HepG2 (cell line): Measurements from ENCODE around the gene ZC3H4. TPM values are rescaled to one million over a fixed set of nuclear protein-coding genes. Genes with fewer than 3 reads are reported as not detected.

Source experiments
- KDM6A ChIP-seq: IDR thresholded peaks from 2 replicates; pipeline ENCODE4 v1.6.1; 2016; ENCODE audit warnings: low read depth
- KLF16 ChIP-seq, 2 experiments: sonication (generic) in 1 of 2; formaldehyde crosslinking in 1 of 2; IDR thresholded peaks; 2 replicates each; pipeline versions ENCODE4 v1.6.1 to v1.8.0; 2016 to 2023; ENCODE audit warnings: missing genetic modification reagents in 2 of 2, missing compliant biosample characterization in 1 of 2
- NAIF1 ChIP-seq: sonication (generic); formaldehyde crosslinking; IDR thresholded peaks from 2 replicates; pipeline ENCODE4 v1.5.0; 2020; ENCODE audit warnings: mild to moderate bottlenecking, missing genetic modification reagents, borderline replicate concordance
- NCOR1 ChIP-seq: fragments of 200-600 bp; sonication (generic); IDR thresholded peaks from 2 replicates; pipeline ENCODE4 v1.7.0; 2017; ENCODE audit warnings: antibody characterized with exemption, low read length, borderline replicate concordance
- ZBTB34 ChIP-seq: sonication (generic); formaldehyde crosslinking; IDR thresholded peaks from 2 replicates; pipeline ENCODE4 v1.8.0; 2022; ENCODE audit warnings: mild to moderate bottlenecking, missing genetic modification reagents
- ZBTB4 ChIP-seq: sonication (generic); formaldehyde crosslinking; IDR thresholded peaks from 2 replicates; pipeline ENCODE4 v1.4.0; 2020; ENCODE audit warnings: missing genetic modification reagents, mild to moderate bottlenecking, borderline replicate concordance
- ZBTB8A ChIP-seq: sonication (generic); formaldehyde crosslinking; IDR thresholded peaks from 2 replicates; pipeline ENCODE4 v1.4.0; 2020; ENCODE audit warnings: mild to moderate bottlenecking, low read depth, missing genetic modification reagents, borderline replicate concordance
- ZNF121 ChIP-seq: sonication (generic); formaldehyde crosslinking; IDR thresholded peaks from 2 replicates; pipeline ENCODE4 v1.5.0; 2020; ENCODE audit warnings: mild to moderate bottlenecking, missing genetic modification reagents
- ZNF646 ChIP-seq: sonication (generic); formaldehyde crosslinking; IDR thresholded peaks from 2 replicates; pipeline ENCODE4 v1.9.0; 2021; ENCODE audit warnings: mild to moderate bottlenecking, missing genetic modification reagents
- polyA plus RNA-seq, 8 experiments: library from polyadenylated mRNA; depleted of rRNA in 3 of 8; stranded (reverse) in 7 of 8; unstranded in 1 of 8; fragments of >200 nt; fragmentation: Illumina TruSeq in 4 of 8; extraction: Trizol in 4 of 8; gene quantifications; 2 replicates each; pipeline versions ENCODE4 v1.2.1 to v1.2.3, GENCODE V29; 2011 to 2016; ENCODE audit warnings: low read depth in 4 of 8, missing spikeins in 1 of 8, mixed read lengths in 1 of 8; ENCODE audit not compliant: insufficient read depth in 1 of 8
- total RNA-seq, 5 experiments: library from RNA; depleted of rRNA; stranded (reverse); fragments of >200 nt; fragmentation: Illumina TruSeq; extraction: Trizol; gene quantifications; 2 replicates each; pipeline ENCODE4 v1.2.3, GENCODE V29; 2016; ENCODE audit warnings: low read depth in 1 of 5
- TF ChIP-seq, protein P1 (sequence below): sonication (generic); formaldehyde crosslinking; IDR thresholded peaks from 2 replicates; pipeline ENCODE4 v1.5.0; 2020; ENCODE audit warnings: missing genetic modification reagents
- TF ChIP-seq, protein P2 (sequence below): sonication (generic); formaldehyde crosslinking; IDR thresholded peaks from 2 replicates; pipeline ENCODE4 v1.4.0; 2020; ENCODE audit warnings: missing genetic modification reagents

ZC3H4 gene
- total and polyA plus RNA-seq, 2 of the 13 experiments (the other 11 are each of a cell fraction or from before 2014, with no cell fraction given): 1.8 to 10.7 TPM

DNA sequence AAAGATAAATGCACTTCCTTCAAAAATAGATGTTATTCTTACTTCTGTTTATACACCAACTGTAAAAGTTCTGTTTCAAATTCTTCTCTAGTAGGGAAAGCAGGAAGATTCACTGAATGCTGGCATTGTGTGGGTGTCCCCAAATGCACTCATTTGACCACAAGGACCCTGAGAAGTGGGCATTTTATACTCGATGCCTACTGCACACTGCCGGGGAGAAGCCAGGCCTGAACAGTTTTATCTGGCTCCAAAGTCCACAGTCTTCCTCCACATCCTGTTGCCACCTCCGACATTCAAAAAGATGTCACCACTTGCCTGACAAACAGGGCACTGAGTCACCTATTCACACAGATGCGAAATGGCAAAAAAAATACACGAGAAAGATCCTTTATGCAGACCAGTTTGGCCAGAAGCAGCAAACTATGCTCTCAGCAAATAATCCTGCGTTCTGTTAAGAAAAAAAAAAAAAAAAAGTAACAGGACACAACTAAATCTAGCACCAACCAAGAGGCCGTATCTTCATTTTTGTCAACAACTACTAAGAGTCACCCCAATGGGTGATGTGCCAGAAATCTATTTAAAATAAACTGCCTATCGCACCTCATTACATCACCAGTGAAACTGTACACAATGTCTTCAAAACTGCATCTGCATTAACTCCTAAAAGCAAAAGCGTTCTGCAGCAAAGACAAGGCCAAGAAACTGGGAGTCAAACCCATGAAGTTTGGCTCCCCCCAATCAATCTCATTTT is 6.2 kb downstream of the ZC3H4 start (continued):
- TF ChIP-seq, protein P1, sequence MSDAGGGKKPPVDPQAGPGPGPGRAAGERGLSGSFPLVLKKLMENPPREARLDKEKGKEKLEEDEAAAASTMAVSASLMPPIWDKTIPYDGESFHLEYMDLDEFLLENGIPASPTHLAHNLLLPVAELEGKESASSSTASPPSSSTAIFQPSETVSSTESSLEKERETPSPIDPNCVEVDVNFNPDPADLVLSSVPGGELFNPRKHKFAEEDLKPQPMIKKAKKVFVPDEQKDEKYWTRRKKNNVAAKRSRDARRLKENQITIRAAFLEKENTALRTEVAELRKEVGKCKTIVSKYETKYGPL (CRISPR knock-in tag): no peak
- 0 out of 2 replicates have a peak, but pooled peaks have one; percentile 18 for TF ChIP-seq KDM6A (CRISPR knock-in tag)
- TF ChIP-seq NCOR1: no peak; the same call in 1 of the 2 replicates
- TF ChIP-seq ZNF121 (CRISPR knock-in tag): no peak
- no peak for TF ChIP-seq ZBTB34 (CRISPR knock-in tag)
- no peak for TF ChIP-seq ZBTB4 (CRISPR knock-in tag)
- TF ChIP-seq, protein P2, sequence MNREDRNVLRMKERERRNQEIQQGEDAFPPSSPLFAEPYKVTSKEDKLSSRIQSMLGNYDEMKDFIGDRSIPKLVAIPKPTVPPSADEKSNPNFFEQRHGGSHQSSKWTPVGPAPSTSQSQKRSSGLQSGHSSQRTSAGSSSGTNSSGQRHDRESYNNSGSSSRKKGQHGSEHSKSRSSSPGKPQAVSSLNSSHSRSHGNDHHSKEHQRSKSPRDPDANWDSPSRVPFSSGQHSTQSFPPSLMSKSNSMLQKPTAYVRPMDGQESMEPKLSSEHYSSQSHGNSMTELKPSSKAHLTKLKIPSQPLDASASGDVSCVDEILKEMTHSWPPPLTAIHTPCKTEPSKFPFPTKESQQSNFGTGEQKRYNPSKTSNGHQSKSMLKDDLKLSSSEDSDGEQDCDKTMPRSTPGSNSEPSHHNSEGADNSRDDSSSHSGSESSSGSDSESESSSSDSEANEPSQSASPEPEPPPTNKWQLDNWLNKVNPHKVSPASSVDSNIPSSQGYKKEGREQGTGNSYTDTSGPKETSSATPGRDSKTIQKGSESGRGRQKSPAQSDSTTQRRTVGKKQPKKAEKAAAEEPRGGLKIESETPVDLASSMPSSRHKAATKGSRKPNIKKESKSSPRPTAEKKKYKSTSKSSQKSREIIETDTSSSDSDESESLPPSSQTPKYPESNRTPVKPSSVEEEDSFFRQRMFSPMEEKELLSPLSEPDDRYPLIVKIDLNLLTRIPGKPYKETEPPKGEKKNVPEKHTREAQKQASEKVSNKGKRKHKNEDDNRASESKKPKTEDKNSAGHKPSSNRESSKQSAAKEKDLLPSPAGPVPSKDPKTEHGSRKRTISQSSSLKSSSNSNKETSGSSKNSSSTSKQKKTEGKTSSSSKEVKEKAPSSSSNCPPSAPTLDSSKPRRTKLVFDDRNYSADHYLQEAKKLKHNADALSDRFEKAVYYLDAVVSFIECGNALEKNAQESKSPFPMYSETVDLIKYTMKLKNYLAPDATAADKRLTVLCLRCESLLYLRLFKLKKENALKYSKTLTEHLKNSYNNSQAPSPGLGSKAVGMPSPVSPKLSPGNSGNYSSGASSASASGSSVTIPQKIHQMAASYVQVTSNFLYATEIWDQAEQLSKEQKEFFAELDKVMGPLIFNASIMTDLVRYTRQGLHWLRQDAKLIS: no peak; the same call in 1 of the 2 replicates
- no peak for TF ChIP-seq NAIF1 (CRISPR knock-in tag)
- TF ChIP-seq KLF16 (CRISPR knock-in tag; IDR thresholded peaks at IDR 0.05): 0 out of 4 replicates have a peak, but pooled peaks of 1 of the 2 experiments have one; percentile 43
- TF ChIP-seq ZNF646 (CRISPR knock-in tag): no peak
- no peak for TF ChIP-seq ZBTB8A
